Fibroblast of mammary gland (primary cell): ENCODE measurements around the gene TRMT10A.
"Not testable (repeated sequence)": the region's sequence is repeated elsewhere in the genome, so short reads cannot be mapped to it uniquely, and the experiment has no call there.

ENCODE experiments used
- DNase-seq: peaks from one replicate; pipeline ENCODE4 v3.0.0-alpha.2; 2010; ENCODE audit warnings: low read depth
- H3K4me3 ChIP-seq: 2 replicates; pipeline ENCODE4 v1.5.1; 2011; ENCODE audit warnings: low read depth, mild to moderate bottlenecking, low read length, moderate library complexity; ENCODE audit not compliant: control insufficient read depth
- TF ChIP-seq, protein P1 (sequence below): conservative IDR thresholded peaks from 2 replicates; pipeline ENCODE4 v1.5.1; 2011; ENCODE audit warnings: low read depth, low read length, inconsistent platforms; ENCODE audit not compliant: control insufficient read depth, insufficient read depth

The TRMT10A gene

DNA sequence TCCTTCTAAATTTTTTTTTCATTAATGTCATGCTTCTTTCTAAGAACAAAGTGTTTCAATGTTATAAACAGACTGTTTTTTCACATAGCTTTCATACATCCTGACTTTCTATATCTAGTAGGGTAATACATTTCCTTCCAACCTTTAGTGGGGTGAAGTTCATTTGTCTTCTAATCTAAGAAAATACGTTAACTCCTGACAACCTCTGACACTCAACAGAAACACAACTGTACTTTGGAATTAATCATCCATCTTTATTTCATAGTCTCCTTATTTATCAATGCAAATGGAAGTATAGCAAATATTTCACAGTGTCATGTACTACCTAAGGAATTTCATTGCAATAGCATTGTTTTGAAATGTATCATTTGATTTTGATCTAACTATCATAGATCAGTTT, 8.0 kb upstream of the TRMT10A start:
- H3K4me3 ChIP-seq = no peak overlapping the region
- DNase-seq = no peak
- TF ChIP-seq, protein P1, sequence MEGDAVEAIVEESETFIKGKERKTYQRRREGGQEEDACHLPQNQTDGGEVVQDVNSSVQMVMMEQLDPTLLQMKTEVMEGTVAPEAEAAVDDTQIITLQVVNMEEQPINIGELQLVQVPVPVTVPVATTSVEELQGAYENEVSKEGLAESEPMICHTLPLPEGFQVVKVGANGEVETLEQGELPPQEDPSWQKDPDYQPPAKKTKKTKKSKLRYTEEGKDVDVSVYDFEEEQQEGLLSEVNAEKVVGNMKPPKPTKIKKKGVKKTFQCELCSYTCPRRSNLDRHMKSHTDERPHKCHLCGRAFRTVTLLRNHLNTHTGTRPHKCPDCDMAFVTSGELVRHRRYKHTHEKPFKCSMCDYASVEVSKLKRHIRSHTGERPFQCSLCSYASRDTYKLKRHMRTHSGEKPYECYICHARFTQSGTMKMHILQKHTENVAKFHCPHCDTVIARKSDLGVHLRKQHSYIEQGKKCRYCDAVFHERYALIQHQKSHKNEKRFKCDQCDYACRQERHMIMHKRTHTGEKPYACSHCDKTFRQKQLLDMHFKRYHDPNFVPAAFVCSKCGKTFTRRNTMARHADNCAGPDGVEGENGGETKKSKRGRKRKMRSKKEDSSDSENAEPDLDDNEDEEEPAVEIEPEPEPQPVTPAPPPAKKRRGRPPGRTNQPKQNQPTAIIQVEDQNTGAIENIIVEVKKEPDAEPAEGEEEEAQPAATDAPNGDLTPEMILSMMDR = no peak

DNA sequence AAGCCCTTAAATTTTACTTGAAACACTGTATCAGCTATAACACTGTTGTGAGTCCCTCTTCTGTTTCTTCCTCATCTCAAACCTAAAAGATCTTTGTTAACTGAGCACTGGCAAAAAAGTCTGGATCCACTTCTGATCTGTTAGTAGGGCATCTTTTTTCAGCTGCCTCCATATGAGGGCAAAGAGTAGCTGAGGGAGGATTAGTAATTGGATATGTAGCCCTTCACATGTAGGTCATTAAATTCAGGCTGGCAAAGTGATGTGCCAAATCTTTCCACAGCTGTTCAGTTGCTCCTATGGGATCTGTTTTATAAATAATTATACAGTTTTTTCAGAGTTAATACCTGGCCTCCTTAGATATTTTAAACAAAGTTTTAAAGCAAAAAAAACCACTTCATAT, 1.1 kb upstream of the TRMT10A start:
- no peak overlapping the region for H3K4me3 ChIP-seq
- TF ChIP-seq, protein P1 = no peak
- DNase-seq = no peak

DNA sequence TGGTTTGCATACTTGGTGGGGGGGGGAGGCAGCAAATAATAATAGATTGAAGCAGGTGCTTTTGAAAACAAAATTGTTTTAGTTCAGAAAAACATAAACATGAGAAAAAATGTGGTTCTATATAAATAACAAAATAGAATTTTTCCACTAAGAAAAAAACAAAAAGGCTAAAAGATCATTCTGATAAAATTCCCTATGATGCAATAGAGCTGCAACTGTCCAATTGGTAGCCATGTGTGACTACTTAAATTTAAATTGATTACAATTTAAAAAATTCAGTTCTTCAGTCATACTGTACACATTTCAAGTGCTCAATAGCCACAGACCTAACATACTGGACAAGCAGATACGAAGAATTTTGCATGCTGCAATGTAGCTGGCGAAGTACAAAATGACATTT, 11.0 kb downstream of the TRMT10A start:
- H3K4me3 ChIP-seq = no peak overlapping the region
- TF ChIP-seq, protein P1 = no peak
- no peak for DNase-seq

DNA sequence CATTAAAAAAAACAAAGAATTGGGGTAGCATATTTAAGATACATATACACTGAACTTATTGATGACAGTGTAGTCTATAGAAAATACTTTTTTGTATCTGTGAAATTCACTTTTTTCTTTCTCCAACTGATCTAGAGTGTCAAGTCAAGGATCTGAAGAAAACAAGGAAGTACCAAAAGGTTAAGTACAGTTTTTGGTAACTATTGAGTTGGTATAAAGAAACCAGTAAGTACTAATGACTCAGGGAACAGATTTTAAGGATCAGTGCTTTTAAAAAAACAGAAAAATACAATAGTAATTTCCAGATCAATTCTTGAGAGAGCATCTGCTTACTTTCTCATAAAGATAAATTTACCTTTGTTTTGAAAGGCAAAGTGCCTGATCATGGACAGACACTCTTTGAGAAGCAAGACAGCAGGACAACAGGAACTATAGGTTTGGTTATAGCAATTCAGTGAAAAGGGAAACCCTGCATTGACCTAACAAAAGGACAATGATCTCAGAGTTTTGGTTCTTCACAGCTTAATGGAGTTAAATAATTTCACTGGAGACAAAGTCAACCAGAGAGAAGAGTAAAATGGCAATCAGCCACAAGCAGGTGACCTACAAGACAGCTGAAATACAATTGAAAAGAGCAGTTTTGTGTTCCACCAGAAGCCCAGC, 23.4 kb downstream of the TRMT10A start:
- no peak for DNase-seq
- TF ChIP-seq, protein P1 = no peak

DNA sequence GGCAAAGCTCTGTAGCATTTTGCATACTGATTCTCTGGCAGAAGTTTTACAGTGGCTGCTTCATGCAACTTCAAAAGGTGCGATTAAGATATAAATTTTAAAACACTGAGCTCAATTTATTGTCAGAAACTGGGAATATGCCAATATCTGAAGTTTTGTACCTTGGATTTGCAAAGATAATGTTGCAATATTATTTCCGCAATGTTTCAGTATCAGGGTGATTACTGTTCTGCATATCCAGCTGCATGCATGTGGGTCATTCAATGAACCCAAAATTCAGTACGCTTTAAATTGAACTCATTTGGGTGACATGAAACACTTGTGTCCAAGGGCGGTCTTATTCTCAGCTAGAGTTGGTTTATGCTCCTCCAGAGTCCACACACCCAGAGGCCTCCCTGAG, 26.2 kb downstream of the TRMT10A start:
- no peak for DNase-seq
- TF ChIP-seq, protein P1 = no peak
- no peak overlapping the region for H3K4me3 ChIP-seq

More for the DNA sequence above, 23.4 kb downstream of the TRMT10A start:
- no peak overlapping the region for H3K4me3 ChIP-seq

DNA sequence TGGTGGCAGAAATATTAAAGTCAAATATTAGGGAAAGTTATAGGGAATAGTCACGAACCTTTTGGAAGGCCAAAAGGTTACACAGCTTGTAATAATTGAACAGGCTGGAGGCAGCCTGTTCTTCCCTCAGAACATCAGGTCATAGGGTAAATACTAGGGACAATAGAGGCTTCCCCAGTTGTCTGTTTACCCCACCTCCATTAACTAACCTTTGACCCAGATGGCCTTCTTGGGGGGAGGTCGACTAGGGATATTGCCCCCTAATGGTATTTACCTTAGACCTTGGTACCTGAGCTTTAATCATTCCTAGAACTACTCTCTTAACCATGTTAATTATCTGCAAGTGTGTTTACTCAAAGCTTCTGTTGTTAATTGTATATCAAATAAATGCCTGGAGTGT, 27.0 kb downstream of the TRMT10A start:
- H3K4me3 ChIP-seq = no peak overlapping the region
- TF ChIP-seq, protein P1 = no peak
- DNase-seq = no peak

DNA sequence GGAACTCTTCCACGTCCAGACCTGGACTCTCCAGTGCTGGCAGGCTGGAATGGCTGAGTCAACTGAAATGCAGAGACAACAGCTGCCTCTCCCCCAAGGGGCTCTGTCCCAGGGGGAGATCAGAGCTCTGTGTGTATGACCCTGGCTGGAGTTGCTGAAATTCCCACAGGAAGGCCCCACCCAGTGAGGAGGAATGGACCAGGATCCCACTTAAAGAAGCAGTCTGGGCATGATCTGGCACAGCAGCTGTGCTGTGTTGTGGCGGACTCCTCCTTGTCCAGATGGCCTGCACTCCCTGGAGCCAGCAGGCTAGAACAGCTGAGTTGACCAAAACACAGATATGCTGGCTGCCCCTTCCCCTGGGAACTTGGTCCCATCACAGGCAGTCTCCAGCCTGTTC, 27.6 kb downstream of the TRMT10A start:
- TF ChIP-seq, protein P1 = no peak
- H3K4me3 ChIP-seq = no peak overlapping the region
- no peak for DNase-seq

DNA sequence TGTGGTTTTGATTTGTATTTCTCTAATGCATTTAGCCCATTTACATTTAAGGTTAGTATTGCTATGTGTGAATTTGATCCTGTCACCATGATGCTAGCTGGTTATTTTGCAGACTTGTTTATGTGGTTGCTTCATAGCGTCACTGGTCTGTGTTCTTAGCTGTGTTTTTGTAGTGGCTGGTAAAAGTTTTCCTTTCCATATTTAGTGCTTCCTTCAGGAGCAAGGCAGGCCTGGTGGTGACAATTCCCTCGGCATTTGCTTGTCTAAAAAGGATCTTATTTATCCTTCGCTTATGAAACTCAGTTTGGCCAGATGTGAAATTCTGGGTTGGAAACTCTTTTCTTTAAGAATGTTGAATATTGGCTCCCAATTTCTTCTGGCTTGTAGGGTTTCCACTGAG, 29.1 kb downstream of the TRMT10A start:
- not testable (repeated sequence) for H3K4me3 ChIP-seq, DNase-seq
